ENCODE data around the gene SLC52A1.

Gene SLC52A1

GRCh38 chr17:5034651-5035050 lies 575 bp downstream of the SLC52A1 start:
- TF ChIP-seq, protein P1, sequence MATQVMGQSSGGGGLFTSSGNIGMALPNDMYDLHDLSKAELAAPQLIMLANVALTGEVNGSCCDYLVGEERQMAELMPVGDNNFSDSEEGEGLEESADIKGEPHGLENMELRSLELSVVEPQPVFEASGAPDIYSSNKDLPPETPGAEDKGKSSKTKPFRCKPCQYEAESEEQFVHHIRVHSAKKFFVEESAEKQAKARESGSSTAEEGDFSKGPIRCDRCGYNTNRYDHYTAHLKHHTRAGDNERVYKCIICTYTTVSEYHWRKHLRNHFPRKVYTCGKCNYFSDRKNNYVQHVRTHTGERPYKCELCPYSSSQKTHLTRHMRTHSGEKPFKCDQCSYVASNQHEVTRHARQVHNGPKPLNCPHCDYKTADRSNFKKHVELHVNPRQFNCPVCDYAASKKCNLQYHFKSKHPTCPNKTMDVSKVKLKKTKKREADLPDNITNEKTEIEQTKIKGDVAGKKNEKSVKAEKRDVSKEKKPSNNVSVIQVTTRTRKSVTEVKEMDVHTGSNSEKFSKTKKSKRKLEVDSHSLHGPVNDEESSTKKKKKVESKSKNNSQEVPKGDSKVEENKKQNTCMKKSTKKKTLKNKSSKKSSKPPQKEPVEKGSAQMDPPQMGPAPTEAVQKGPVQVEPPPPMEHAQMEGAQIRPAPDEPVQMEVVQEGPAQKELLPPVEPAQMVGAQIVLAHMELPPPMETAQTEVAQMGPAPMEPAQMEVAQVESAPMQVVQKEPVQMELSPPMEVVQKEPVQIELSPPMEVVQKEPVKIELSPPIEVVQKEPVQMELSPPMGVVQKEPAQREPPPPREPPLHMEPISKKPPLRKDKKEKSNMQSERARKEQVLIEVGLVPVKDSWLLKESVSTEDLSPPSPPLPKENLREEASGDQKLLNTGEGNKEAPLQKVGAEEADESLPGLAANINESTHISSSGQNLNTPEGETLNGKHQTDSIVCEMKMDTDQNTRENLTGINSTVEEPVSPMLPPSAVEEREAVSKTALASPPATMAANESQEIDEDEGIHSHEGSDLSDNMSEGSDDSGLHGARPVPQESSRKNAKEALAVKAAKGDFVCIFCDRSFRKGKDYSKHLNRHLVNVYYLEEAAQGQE (IDR thresholded peaks at IDR 0.05; ENCODE audit: insufficient read depth in 1 of 2, low read depth in 2 of 2, low read length in 2 of 2) = no peak
- no peak for TF ChIP-seq TAF1 (IDR thresholded peaks at IDR 0.05; ENCODE audit: borderline replicate concordance, insufficient read depth, low read length)
- TF ChIP-seq POLR2AphosphoS5 (IDR thresholded peaks at IDR 0.05; ENCODE audit: low read depth, low read length) = no peak
- no peak for TF ChIP-seq SIN3A (IDR thresholded peaks at IDR 0.05; ENCODE audit: borderline replicate concordance, insufficient read depth, low read length)
- TF ChIP-seq FOXP2 (optimal IDR thresholded peaks at IDR 0.05; ENCODE audit: borderline replicate concordance, extremely low read depth, extremely low read length, insufficient read depth) = no peak

GRCh38 chr17:5034063-5034462 lies 1.2 kb downstream of the SLC52A1 start:
- no peak for TF ChIP-seq FOXP2 (optimal IDR thresholded peaks at IDR 0.05; ENCODE audit: borderline replicate concordance, extremely low read depth, extremely low read length, insufficient read depth)
- no peak for TF ChIP-seq TAF1 (IDR thresholded peaks at IDR 0.05; ENCODE audit: borderline replicate concordance, insufficient read depth, low read length)
- TF ChIP-seq, protein P1 (IDR thresholded peaks at IDR 0.05; ENCODE audit: insufficient read depth in 1 of 2, low read depth in 2 of 2, low read length in 2 of 2) = no peak

DNA sequence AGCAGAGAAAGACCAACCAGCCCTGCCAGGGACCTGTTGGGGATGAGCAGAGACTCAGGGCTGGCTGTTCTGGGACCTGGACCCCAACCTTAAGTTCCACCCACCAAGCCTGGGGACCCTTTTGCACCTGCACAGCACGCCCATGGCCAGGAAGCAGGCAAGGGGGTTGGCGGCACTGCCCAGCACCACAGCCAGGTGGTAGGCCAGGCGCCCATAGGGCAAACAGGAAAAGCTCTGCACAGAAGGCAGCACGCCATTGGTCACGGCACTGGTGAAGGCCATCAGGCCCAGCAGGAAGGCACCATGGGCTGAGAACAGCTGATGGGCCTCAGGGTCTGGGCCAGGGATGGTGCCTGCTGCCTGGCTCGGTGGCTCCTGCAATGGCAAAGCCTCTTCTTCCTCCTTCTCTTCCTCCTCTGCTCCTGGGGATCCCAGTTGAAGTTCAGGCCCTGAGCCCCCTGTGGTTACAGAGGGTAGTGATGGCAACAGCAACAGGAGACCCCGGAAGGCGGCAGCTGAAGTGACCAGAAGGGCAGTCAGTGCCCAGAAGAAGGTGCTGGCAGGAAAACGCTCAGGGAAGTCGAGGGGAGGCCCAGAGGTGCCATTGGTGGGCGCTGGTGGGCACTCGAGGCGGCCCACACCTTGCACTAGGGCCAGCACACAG lies 1.7 kb downstream of the SLC52A1 start:
- TF ChIP-seq, protein P1 (IDR thresholded peaks at IDR 0.05; ENCODE audit: insufficient read depth in 1 of 2, low read depth in 2 of 2, low read length in 2 of 2) = no peak
- no peak for TF ChIP-seq TAF1 (IDR thresholded peaks at IDR 0.05; ENCODE audit: borderline replicate concordance, insufficient read depth, low read length)
- TF ChIP-seq FOXP2 (optimal IDR thresholded peaks at IDR 0.05; ENCODE audit: borderline replicate concordance, extremely low read depth, extremely low read length, insufficient read depth) = no peak
- TF ChIP-seq SIN3A (IDR thresholded peaks at IDR 0.05; ENCODE audit: borderline replicate concordance, insufficient read depth, low read length) = no peak
- TF ChIP-seq POLR2AphosphoS5 (IDR thresholded peaks at IDR 0.05; ENCODE audit: low read depth, low read length) = no peak

GRCh38 chr17:5032865-5033264 lies 2.4 kb downstream of the SLC52A1 start:
- TF ChIP-seq, protein P1 (IDR thresholded peaks at IDR 0.05; ENCODE audit: insufficient read depth in 1 of 2, low read depth in 2 of 2, low read length in 2 of 2) = no peak
